ENCODE measurements around the gene SLC25A23. TPM values are rescaled to one million over a fixed set of nuclear protein-coding genes. Genes with fewer than 3 reads are reported as not detected.

SLC25A23 gene
- total RNA-seq, 4 donors from 2014 or later: 13.8 to 69.1 (median 36.5) TPM

GRCh38 chr19:6500837-6501739 is 41.5 kb upstream of the SLC25A23 start:
- intact Hi-C loops (cut with DNase I; ENCODE audit: low total_unique reads): no loop called here
- H3K27ac ChIP-seq: no peak overlapping the region
- H3K4me3 ChIP-seq: no peak overlapping the region
- H3K27me3 ChIP-seq: peaks cover 5 to 9% of the 10 kb centered on the region in 2 donors
- no peak for TF ChIP-seq POLR2A (IDR thresholded peaks at IDR 0.05)
- TF ChIP-seq, protein P1, sequence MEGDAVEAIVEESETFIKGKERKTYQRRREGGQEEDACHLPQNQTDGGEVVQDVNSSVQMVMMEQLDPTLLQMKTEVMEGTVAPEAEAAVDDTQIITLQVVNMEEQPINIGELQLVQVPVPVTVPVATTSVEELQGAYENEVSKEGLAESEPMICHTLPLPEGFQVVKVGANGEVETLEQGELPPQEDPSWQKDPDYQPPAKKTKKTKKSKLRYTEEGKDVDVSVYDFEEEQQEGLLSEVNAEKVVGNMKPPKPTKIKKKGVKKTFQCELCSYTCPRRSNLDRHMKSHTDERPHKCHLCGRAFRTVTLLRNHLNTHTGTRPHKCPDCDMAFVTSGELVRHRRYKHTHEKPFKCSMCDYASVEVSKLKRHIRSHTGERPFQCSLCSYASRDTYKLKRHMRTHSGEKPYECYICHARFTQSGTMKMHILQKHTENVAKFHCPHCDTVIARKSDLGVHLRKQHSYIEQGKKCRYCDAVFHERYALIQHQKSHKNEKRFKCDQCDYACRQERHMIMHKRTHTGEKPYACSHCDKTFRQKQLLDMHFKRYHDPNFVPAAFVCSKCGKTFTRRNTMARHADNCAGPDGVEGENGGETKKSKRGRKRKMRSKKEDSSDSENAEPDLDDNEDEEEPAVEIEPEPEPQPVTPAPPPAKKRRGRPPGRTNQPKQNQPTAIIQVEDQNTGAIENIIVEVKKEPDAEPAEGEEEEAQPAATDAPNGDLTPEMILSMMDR (IDR thresholded peaks at IDR 0.05): no peak
- DNase-seq: no peak
- H3K36me3 ChIP-seq: no peaks in the 10 kb centered on the region
- H3K4me1 ChIP-seq: peaks cover 0 to 10% of the 10 kb centered on the region in 2 donors
- H3K9me3 ChIP-seq: no peaks in the 10 kb centered on the region

DNA sequence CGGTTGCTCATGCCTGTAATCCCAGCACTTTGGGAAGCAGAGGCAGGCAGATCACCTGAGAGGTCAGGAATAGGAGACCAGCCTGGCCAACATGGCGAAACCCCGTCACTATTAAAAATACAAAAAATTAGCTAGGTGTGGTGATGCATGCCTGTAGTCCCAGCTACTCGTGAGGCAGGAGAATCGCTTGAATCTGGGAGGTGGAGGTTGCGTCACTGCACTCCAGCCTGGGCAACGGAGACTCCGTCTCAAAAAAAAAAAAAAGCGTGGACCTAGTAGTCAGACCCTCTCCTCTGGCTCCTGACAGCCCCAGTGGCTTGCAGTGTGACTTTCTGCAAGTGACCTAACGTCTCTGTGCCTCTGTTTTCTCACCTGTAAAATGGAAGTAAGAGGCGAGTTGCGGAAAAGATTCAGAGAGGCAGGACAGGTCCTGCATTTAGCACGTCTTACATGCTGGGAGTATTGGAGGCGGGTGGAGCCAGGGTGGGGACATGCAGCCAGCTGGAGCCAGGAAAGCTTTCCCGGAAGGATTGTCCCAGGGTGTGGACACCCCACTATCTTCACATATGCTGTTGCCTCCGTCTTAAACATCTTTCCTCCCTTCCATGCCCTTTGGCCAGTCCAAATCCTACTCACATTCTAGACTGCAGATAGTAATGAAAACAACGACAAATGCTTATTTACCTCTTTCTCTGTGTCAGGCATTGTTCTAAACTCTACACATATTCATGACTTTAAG is 39.6 kb upstream of the SLC25A23 start:
- Histone ChIP-seq H3K36me3 (no peaks in the 10 kb centered on the region), H3K27me3 (peaks cover 5 to 9% of the 10 kb centered on the region in 2 donors), H3K27ac (no peak overlapping the region), H3K4me1 (peaks cover 0 to 10% of the 10 kb centered on the region in 2 donors), H3K4me3 (no peak overlapping the region), H3K9me3 (no peaks in the 10 kb centered on the region)
- TF ChIP-seq, protein P1 (IDR thresholded peaks at IDR 0.05): no peak
- no peak for TF ChIP-seq POLR2A (IDR thresholded peaks at IDR 0.05)
- DNase-seq: no peak
- intact Hi-C loops (cut with DNase I; ENCODE audit: low total_unique reads): no loop called here

GRCh38 chr19:6498294-6499036 is 38.9 kb upstream of the SLC25A23 start:
- no peak overlapping the region for H3K27ac ChIP-seq
- DNase-seq: no peak
- no peaks in the 10 kb centered on the region for H3K36me3 ChIP-seq
- no peaks in the 10 kb centered on the region for H3K9me3 ChIP-seq
- intact Hi-C loops (cut with DNase I; ENCODE audit: low total_unique reads): no loop called here
- H3K27me3 ChIP-seq: peaks cover 5 to 9% of the 10 kb centered on the region in 2 donors
- TF ChIP-seq, protein P1 (IDR thresholded peaks at IDR 0.05): no peak
- no peak overlapping the region for H3K4me3 ChIP-seq
- peaks cover 0 to 10% of the 10 kb centered on the region in 2 donors for H3K4me1 ChIP-seq

DNA sequence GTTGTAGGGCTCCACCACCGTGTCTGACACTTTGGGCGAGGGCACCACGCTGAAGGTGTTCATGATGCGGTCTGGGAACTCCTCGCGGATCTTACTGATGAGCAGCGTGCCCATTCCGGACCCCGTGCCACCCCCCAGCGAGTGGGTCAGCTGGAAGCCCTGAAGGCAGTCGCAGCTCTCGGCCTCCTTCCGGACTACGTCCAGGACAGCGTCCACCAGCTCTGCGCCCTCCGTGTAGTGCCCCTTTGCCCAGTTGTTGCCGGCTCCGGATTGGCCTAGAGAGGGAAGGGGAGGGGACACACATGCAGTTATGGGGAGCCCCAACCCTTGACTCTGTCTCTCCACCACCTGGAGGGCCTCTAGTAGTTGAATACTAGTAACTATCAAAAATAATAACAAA is 36.4 kb upstream of the SLC25A23 start:
- Histone ChIP-seq H3K4me1 (no peaks in the 10 kb centered on the region), H3K36me3 (no peaks in the 10 kb centered on the region), H3K9me3 (no peaks in the 10 kb centered on the region), H3K27ac (no peak overlapping the region), H3K27me3 (no peaks in the 10 kb centered on the region), H3K4me3 (no peak overlapping the region)
- intact Hi-C loops (cut with DNase I; ENCODE audit: low total_unique reads): no loop called here
- TF ChIP-seq, protein P1 (IDR thresholded peaks at IDR 0.05): no peak
- no peak for TF ChIP-seq POLR2A (IDR thresholded peaks at IDR 0.05)
- no peak for DNase-seq

Measured in uterus (tissue), 4 donors.